ENCODE measurements around the gene AK5. TPM values are rescaled to one million over a fixed set of nuclear protein-coding genes. Genes with fewer than 3 reads are reported as not detected.

AK5 gene
- total and polyA plus RNA-seq, 2 experiments from 2014 or later, result 8.8 to 12.2 TPM

DNA sequence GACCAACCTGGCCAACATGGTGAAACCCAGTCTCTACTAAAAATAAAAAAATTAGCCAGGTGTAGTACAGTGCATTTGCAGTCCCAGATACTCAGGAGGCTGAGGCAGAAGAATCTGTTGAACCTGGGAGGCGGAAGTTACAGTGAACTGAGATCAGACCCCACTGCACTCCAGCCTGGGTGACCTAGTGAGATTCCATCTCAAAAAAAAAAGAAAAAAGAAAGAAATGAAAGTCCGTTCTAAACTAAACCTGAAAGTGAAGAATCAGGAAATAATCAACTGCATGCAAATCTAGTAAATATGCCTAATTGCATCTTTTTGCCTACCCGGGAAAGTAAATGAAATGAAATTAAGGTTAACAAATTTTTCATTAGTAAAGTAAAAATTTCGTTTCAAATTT is 301.1 kb downstream of the AK5 start:
- H3K79me2 ChIP-seq (replicated peaks; ENCODE audit: insufficient read depth), result peaks cover 9% of the 10 kb centered on the region; the same call in 1 of the 2 replicates
- no peaks in the 10 kb centered on the region for H3F3A ChIP-seq (replicated peaks; ENCODE audit: low read depth)
- Mint-ChIP-seq H3K36me3 (ENCODE audit: low read depth) (peaks cover 32% of the 10 kb centered on the region; the same call in 2 of the 3 replicates), H3K4me1 (no peaks in the 10 kb centered on the region), H3K27ac (no peak overlapping the region), H3K4me3 (no peak overlapping the region), H3K27me3 (ENCODE audit: insufficient read depth, low read depth, poor library complexity) (no peaks in the 10 kb centered on the region), H3K9me3 (no peaks in the 10 kb centered on the region)
- TF ChIP-seq, protein P1, sequence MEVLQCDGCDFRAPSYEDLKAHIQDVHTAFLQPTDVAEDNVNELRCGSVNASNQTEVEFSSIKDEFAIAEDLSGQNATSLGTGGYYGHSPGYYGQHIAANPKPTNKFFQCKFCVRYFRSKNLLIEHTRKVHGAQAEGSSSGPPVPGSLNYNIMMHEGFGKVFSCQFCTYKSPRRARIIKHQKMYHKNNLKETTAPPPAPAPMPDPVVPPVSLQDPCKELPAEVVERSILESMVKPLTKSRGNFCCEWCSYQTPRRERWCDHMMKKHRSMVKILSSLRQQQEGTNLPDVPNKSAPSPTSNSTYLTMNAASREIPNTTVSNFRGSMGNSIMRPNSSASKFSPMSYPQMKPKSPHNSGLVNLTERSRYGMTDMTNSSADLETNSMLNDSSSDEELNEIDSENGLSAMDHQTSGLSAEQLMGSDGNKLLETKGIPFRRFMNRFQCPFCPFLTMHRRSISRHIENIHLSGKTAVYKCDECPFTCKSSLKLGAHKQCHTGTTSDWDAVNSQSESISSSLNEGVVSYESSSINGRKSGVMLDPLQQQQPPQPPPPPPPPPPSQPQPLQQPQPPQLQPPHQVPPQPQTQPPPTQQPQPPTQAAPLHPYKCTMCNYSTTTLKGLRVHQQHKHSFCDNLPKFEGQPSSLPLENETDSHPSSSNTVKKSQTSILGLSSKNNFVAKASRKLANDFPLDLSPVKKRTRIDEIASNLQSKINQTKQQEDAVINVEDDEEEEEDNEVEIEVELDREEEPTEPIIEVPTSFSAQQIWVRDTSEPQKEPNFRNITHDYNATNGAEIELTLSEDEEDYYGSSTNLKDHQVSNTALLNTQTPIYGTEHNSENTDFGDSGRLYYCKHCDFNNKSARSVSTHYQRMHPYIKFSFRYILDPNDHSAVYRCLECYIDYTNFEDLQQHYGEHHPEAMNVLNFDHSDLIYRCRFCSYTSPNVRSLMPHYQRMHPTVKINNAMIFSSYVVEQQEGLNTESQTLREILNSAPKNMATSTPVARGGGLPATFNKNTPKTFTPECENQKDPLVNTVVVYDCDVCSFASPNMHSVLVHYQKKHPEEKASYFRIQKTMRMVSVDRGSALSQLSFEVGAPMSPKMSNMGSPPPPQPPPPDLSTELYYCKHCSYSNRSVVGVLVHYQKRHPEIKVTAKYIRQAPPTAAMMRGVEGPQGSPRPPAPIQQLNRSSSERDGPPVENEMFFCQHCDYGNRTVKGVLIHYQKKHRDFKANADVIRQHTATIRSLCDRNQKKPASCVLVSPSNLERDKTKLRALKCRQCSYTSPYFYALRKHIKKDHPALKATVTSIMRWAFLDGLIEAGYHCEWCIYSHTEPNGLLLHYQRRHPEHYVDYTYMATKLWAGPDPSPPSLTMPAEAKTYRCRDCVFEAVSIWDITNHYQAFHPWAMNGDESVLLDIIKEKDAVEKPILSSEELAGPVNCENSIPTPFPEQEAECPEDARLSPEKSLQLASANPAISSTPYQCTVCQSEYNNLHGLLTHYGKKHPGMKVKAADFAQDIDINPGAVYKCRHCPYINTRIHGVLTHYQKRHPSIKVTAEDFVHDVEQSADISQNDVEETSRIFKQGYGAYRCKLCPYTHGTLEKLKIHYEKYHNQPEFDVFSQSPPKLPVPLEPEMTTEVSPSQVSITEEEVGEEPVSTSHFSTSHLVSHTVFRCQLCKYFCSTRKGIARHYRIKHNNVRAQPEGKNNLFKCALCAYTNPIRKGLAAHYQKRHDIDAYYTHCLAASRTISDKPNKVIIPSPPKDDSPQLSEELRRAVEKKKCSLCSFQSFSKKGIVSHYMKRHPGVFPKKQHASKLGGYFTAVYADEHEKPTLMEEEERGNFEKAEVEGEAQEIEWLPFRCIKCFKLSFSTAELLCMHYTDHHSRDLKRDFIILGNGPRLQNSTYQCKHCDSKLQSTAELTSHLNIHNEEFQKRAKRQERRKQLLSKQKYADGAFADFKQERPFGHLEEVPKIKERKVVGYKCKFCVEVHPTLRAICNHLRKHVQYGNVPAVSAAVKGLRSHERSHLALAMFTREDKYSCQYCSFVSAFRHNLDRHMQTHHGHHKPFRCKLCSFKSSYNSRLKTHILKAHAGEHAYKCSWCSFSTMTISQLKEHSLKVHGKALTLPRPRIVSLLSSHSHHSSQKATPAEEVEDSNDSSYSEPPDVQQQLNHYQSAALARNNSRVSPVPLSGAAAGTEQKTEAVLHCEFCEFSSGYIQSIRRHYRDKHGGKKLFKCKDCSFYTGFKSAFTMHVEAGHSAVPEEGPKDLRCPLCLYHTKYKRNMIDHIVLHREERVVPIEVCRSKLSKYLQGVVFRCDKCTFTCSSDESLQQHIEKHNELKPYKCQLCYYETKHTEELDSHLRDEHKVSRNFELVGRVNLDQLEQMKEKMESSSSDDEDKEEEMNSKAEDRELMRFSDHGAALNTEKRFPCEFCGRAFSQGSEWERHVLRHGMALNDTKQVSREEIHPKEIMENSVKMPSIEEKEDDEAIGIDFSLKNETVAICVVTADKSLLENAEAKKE (CRISPR knock-in tag; IDR thresholded peaks at IDR 0.05), result no peak
- TF ChIP-seq ZNF114 (CRISPR knock-in tag; IDR thresholded peaks at IDR 0.05) (no peak), ZNF331 (CRISPR knock-in tag; IDR thresholded peaks at IDR 0.05; ENCODE audit: low read depth) (no peak), EZH2phosphoT487 (IDR thresholded peaks at IDR 0.05; ENCODE audit: unreplicated experiment) (no peak), EZH2 (IDR thresholded peaks at IDR 0.05; ENCODE audit: low read depth, unreplicated experiment) (no peak), NANOG (IDR thresholded peaks at IDR 0.05; ENCODE audit: borderline replicate concordance) (no peak), POLR2AphosphoS5 (IDR thresholded peaks at IDR 0.05; ENCODE audit: low read depth) (no peak), JUNB (IDR thresholded peaks at IDR 0.05; ENCODE audit: unreplicated experiment) (no peak), STAT1 (IDR thresholded peaks at IDR 0.05; ENCODE audit: unreplicated experiment) (no peak), CREB1 (CRISPR knock-in tag; IDR thresholded peaks at IDR 0.05; ENCODE audit: low read depth) (no peak)
- TF ChIP-seq, protein P2, sequence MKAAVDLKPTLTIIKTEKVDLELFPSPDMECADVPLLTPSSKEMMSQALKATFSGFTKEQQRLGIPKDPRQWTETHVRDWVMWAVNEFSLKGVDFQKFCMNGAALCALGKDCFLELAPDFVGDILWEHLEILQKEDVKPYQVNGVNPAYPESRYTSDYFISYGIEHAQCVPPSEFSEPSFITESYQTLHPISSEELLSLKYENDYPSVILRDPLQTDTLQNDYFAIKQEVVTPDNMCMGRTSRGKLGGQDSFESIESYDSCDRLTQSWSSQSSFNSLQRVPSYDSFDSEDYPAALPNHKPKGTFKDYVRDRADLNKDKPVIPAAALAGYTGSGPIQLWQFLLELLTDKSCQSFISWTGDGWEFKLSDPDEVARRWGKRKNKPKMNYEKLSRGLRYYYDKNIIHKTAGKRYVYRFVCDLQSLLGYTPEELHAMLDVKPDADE (IDR thresholded peaks at IDR 0.05), result no peak
- TF ChIP-seq, protein P3, sequence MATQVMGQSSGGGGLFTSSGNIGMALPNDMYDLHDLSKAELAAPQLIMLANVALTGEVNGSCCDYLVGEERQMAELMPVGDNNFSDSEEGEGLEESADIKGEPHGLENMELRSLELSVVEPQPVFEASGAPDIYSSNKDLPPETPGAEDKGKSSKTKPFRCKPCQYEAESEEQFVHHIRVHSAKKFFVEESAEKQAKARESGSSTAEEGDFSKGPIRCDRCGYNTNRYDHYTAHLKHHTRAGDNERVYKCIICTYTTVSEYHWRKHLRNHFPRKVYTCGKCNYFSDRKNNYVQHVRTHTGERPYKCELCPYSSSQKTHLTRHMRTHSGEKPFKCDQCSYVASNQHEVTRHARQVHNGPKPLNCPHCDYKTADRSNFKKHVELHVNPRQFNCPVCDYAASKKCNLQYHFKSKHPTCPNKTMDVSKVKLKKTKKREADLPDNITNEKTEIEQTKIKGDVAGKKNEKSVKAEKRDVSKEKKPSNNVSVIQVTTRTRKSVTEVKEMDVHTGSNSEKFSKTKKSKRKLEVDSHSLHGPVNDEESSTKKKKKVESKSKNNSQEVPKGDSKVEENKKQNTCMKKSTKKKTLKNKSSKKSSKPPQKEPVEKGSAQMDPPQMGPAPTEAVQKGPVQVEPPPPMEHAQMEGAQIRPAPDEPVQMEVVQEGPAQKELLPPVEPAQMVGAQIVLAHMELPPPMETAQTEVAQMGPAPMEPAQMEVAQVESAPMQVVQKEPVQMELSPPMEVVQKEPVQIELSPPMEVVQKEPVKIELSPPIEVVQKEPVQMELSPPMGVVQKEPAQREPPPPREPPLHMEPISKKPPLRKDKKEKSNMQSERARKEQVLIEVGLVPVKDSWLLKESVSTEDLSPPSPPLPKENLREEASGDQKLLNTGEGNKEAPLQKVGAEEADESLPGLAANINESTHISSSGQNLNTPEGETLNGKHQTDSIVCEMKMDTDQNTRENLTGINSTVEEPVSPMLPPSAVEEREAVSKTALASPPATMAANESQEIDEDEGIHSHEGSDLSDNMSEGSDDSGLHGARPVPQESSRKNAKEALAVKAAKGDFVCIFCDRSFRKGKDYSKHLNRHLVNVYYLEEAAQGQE (IDR thresholded peaks at IDR 0.05; ENCODE audit: unreplicated experiment), result no peak
- TF ChIP-seq, protein P4, sequence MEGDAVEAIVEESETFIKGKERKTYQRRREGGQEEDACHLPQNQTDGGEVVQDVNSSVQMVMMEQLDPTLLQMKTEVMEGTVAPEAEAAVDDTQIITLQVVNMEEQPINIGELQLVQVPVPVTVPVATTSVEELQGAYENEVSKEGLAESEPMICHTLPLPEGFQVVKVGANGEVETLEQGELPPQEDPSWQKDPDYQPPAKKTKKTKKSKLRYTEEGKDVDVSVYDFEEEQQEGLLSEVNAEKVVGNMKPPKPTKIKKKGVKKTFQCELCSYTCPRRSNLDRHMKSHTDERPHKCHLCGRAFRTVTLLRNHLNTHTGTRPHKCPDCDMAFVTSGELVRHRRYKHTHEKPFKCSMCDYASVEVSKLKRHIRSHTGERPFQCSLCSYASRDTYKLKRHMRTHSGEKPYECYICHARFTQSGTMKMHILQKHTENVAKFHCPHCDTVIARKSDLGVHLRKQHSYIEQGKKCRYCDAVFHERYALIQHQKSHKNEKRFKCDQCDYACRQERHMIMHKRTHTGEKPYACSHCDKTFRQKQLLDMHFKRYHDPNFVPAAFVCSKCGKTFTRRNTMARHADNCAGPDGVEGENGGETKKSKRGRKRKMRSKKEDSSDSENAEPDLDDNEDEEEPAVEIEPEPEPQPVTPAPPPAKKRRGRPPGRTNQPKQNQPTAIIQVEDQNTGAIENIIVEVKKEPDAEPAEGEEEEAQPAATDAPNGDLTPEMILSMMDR (conservative IDR thresholded peaks at IDR 0.05; ENCODE audit: low read depth in 2 of 2), result no peak
- DNase-seq (ENCODE audit: low spot score), result no peak
- H2AFZ ChIP-seq, result no peak overlapping the region
- no peaks in the 10 kb centered on the region for H4K20me1 ChIP-seq (replicated peaks; ENCODE audit: insufficient read depth)
- H3K36me3 ChIP-seq (ENCODE audit: insufficient read depth), result peaks cover 13% of the 10 kb centered on the region; the same call in 1 of the 2 replicates
- no peak for ATAC-seq
- no peak overlapping the region for H3K27ac ChIP-seq (ENCODE audit: low read depth)
- H3K9me2 ChIP-seq (ENCODE audit: insufficient read depth), result no peaks in the 10 kb centered on the region
- no peak overlapping the region for H3K4me2 ChIP-seq
- no peaks in the 10 kb centered on the region for H3K4me1 ChIP-seq (ENCODE audit: insufficient read depth)
- no peak overlapping the region for H3K4me3 ChIP-seq
- H3K27me3 ChIP-seq (ENCODE audit: insufficient read depth), result no peaks in the 10 kb centered on the region

Measured in GM23338 (cell line).